PC-3 (cell line): ENCODE results near the gene UNC13C. TPM values are rescaled to one million over a fixed set of nuclear protein-coding genes. Genes with fewer than 3 reads are reported as not detected.

Experiments used
- ATAC-seq: fragments of 200-7000 bp; cut with Tn5 transposase; 2 replicates; pipeline ENCODE4 v1.9.1; 2020; ENCODE audit warnings: mild to moderate bottlenecking, moderate library complexity
- BruUV-seq: library from RNA; stranded (reverse); fragments of 400-500 nt; replicated peaks from 2 replicates; lab custom pipeline; 2021; lab: Mats Ljungman, UMichigan
- CTCF ChIA-PET: fragments of 300-600 bp; sonication (Branson Sonifier 250); formaldehyde crosslinking; loops from one replicate; lab custom pipeline; 2022; ENCODE audit warnings: antibody characterized with exemption; lab: Charles Lee
- POLR2A ChIA-PET: fragments of 300-600 bp; sonication (Branson Sonifier 250); formaldehyde crosslinking; loops from one replicate; lab custom pipeline; 2022; ENCODE audit warnings: antibody characterized with exemption; ENCODE audit not compliant: unreplicated experiment; lab: Charles Lee
- DNase-seq: peaks from one replicate; pipeline ENCODE4 v3.0.0-alpha.2; 2015
- H2AFZ ChIP-seq: fragments of 300-600 bp; sonication (generic); 2 replicates; pipeline ENCODE4 v1.6.0; 2016; ENCODE audit warnings: antibody characterized with exemption, low read length
- H3F3A ChIP-seq: fragments of 300-600 bp; sonication (generic); one replicate; pipeline ENCODE4 v1.6.0; 2017; ENCODE audit warnings: antibody characterized with exemption, low read length, control low read depth, mild to moderate bottlenecking; ENCODE audit not compliant: unreplicated experiment
- H3K27ac ChIP-seq: fragments of 300-600 bp; sonication (generic); 2 replicates; pipeline ENCODE4 v1.5.1; 2016; ENCODE audit warnings: mild to moderate bottlenecking, low read length
- H3K27me3 ChIP-seq: fragments of 300-600 bp; sonication (generic); 2 replicates; pipeline ENCODE4 v1.6.1; 2016; ENCODE audit warnings: low read length, mixed read lengths
- H3K36me3 ChIP-seq: fragments of 300-600 bp; sonication (generic); 2 replicates; pipeline ENCODE4 v1.6.1; 2016; ENCODE audit warnings: low read depth, mixed run types, low read length, mixed read lengths
- H3K4me1 ChIP-seq: fragments of 300-600 bp; sonication (generic); 2 replicates; pipeline ENCODE4 v1.5.1; 2016; ENCODE audit warnings: low read length; ENCODE audit not compliant: insufficient read depth
- H3K4me2 ChIP-seq: fragments of 300-600 bp; sonication (generic); 2 replicates; pipeline ENCODE4 v1.6.0; 2016; ENCODE audit warnings: low read length
- H3K4me3 ChIP-seq: fragments of 300-600 bp; sonication (generic); 2 replicates; pipeline ENCODE4 v1.5.1; 2016; ENCODE audit warnings: mild to moderate bottlenecking, low read length, mixed read lengths
- H3K79me2 ChIP-seq: fragments of 300-600 bp; sonication (generic); 2 replicates; pipeline ENCODE4 v1.6.1; 2017; ENCODE audit warnings: low read length, mixed read lengths
- H3K9ac ChIP-seq: fragments of 300-600 bp; sonication (generic); 2 replicates; pipeline ENCODE4 v1.6.0; 2016; ENCODE audit warnings: mild to moderate bottlenecking, low read length
- H3K9me2 ChIP-seq: fragments of 300-600 bp; sonication (generic); replicated peaks from 2 replicates; pipeline ENCODE4 v1.6.1; 2016; ENCODE audit warnings: mixed run types, low read length, mixed read lengths
- H3K9me3 ChIP-seq: fragments of 300-600 bp; sonication (generic); 2 replicates; pipeline ENCODE4 v1.6.1; 2016; ENCODE audit warnings: low read length, mixed read lengths
- H4K20me1 ChIP-seq: fragments of 300-600 bp; sonication (generic); 2 replicates; pipeline ENCODE4 v1.6.1; 2016; ENCODE audit warnings: low read length, mixed read lengths
- EZH2 ChIP-seq: fragments of 300-600 bp; sonication (generic); IDR thresholded peaks from one replicate; pipeline ENCODE4 v1.6.1; 2017; ENCODE audit warnings: antibody characterized with exemption, mild to moderate bottlenecking, low read length; ENCODE audit not compliant: unreplicated experiment
- EZH2phosphoT487 ChIP-seq: fragments of 300-600 bp; sonication (generic); IDR thresholded peaks from 2 replicates; pipeline ENCODE4 v1.6.1; 2018; ENCODE audit warnings: mild to moderate bottlenecking, antibody characterized with exemption, low read length, borderline replicate concordance
- intact Hi-C: fragments of 100-400 bp; cut with micrococcal nuclease; formaldehyde crosslinking; loops from 2 replicates; pipeline ENCODE4 v1.9.0; 2023
- total RNA-seq: library from RNA; depleted of rRNA; stranded (reverse); fragments of >200 nt; gene quantifications from 2 replicates; pipeline ENCODE4 v1.2.3, GENCODE V29; 2014
- TF ChIP-seq, protein P1 (sequence below): fragments of 300-600 bp; sonication (generic); conservative IDR thresholded peaks from 2 replicates; pipeline ENCODE4 v1.5.1; 2017; ENCODE audit warnings: antibody characterized with exemption, low read depth, mild to moderate bottlenecking, low read length

Gene UNC13C
- total RNA-seq, 1 experiment from 2014 or later = not detected

DNA sequence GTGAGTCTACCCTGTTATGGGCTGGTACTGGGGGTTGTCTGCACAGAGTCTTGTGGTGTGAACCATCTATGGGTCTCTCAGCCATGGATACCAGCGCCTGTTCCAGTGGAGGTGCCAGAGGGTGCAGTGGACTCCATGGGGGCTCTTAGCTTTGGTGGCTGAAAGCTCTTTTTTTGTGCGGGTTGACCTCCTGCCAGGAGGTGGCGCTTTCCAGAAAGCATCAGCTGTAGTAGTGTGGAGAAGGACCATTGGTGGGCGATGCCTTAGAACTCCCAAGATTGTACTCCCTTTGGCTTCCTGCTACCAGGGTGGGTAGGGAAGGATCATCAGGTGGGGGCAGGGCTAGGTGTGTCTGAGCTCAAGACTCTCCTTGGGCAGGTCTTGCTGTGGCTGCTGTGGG lies 615.9 kb downstream of the UNC13C start:
- CTCF ChIA-PET = no interaction called here

GRCh38 chr15:54599386-54599785 lies 621.1 kb downstream of the UNC13C start:
- Histone ChIP-seq H3K36me3 (no peaks in the 10 kb centered on the region), H2AFZ (no peak overlapping the region), H3K27ac (no peak overlapping the region), H3F3A (no peaks in the 10 kb centered on the region), H4K20me1 (no peaks in the 10 kb centered on the region), H3K4me1 (no peaks in the 10 kb centered on the region), H3K4me3 (no peak overlapping the region), H3K4me2 (no peak overlapping the region), H3K27me3 (no peaks in the 10 kb centered on the region), H3K9me2 (no peaks in the 10 kb centered on the region), H3K9ac (no peak overlapping the region), H3K79me2 (no peaks in the 10 kb centered on the region), H3K9me3 (no peaks in the 10 kb centered on the region)
- no peak for ATAC-seq
- CTCF ChIA-PET = no interaction called here
- TF ChIP-seq, protein P1, sequence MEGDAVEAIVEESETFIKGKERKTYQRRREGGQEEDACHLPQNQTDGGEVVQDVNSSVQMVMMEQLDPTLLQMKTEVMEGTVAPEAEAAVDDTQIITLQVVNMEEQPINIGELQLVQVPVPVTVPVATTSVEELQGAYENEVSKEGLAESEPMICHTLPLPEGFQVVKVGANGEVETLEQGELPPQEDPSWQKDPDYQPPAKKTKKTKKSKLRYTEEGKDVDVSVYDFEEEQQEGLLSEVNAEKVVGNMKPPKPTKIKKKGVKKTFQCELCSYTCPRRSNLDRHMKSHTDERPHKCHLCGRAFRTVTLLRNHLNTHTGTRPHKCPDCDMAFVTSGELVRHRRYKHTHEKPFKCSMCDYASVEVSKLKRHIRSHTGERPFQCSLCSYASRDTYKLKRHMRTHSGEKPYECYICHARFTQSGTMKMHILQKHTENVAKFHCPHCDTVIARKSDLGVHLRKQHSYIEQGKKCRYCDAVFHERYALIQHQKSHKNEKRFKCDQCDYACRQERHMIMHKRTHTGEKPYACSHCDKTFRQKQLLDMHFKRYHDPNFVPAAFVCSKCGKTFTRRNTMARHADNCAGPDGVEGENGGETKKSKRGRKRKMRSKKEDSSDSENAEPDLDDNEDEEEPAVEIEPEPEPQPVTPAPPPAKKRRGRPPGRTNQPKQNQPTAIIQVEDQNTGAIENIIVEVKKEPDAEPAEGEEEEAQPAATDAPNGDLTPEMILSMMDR = no peak
- TF ChIP-seq EZH2 = no peak
- no peak for TF ChIP-seq EZH2phosphoT487
- intact Hi-C loops = no loop called here
- POLR2A ChIA-PET = no interaction called here
- no peak for DNase-seq
- no TSS peak for BruUV-seq

More for the DNA sequence above, 615.9 kb downstream of the UNC13C start:
- DNase-seq = no peak
- H3K9ac ChIP-seq = no peak overlapping the region
- no peak overlapping the region for H2AFZ ChIP-seq
- intact Hi-C loops = no loop called here
- H4K20me1 ChIP-seq = no peaks in the 10 kb centered on the region
- H3K27ac ChIP-seq = no peak overlapping the region
- H3K36me3 ChIP-seq = no peaks in the 10 kb centered on the region
- no peak overlapping the region for H3K4me3 ChIP-seq
- no peaks in the 10 kb centered on the region for H3K9me3 ChIP-seq
- no peaks in the 10 kb centered on the region for H3K4me1 ChIP-seq
- no peak overlapping the region for H3K4me2 ChIP-seq
- TF ChIP-seq, protein P1 = no peak
- no peak for TF ChIP-seq EZH2
- TF ChIP-seq EZH2phosphoT487 = no peak
- H3K9me2 ChIP-seq = no peaks in the 10 kb centered on the region
- no peaks in the 10 kb centered on the region for H3K27me3 ChIP-seq
- H3K79me2 ChIP-seq = no peaks in the 10 kb centered on the region
- ATAC-seq = no peak
- H3F3A ChIP-seq = no peaks in the 10 kb centered on the region
- POLR2A ChIA-PET = no interaction called here
- no TSS peak for BruUV-seq

DNA sequence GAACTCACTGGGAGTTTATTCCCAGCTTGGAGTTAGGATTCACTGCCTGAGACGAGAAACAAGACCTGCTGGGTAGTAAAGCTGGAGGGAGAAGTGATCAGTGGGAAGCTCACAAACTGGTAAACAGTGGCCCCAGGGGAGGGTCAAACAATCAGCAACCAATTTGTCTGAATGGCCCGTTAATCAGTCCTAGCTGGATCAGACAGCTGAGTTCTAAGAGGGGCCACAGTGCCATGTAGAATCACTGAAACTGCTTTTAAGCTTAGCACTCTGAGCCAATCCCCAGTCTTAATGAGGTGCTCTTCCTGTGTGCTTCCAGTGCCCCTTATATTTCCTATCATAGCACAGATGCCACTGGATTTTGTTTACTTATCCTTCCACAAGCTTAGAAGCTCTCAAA lies 626.8 kb downstream of the UNC13C start:
- Histone ChIP-seq H3K9ac (no peak overlapping the region), H3K4me1 (no peaks in the 10 kb centered on the region), H3K27ac (no peak overlapping the region), H3K9me3 (no peaks in the 10 kb centered on the region), H3K79me2 (no peaks in the 10 kb centered on the region), H3K4me3 (no peak overlapping the region), H4K20me1 (no peaks in the 10 kb centered on the region), H3F3A (no peaks in the 10 kb centered on the region), H3K36me3 (no peaks in the 10 kb centered on the region), H2AFZ (no peak overlapping the region), H3K4me2 (no peak overlapping the region), H3K27me3 (no peaks in the 10 kb centered on the region), H3K9me2 (no peaks in the 10 kb centered on the region)
- POLR2A ChIA-PET = no interaction called here
- DNase-seq (no peak), ATAC-seq (no peak)
- TF ChIP-seq EZH2phosphoT487 (no peak), EZH2 (no peak)
- TF ChIP-seq, protein P1 = no peak
- CTCF ChIA-PET = no interaction called here
- intact Hi-C loops = no loop called here
- no TSS peak for BruUV-seq
